OCI-LY3 (cell line): ENCODE data around the gene VWA7.

Experiments
- EZH2phosphoT487 ChIP-seq: fragments of 200-600 bp; shearing (Covaris generic); IDR thresholded peaks from 2 replicates; pipeline ENCODE4 v1.6.1; 2018; ENCODE audit warnings: antibody characterized with exemption, mixed run types, low read depth
- TF ChIP-seq, protein P1 (sequence below): fragments of 200-600, 300-600 bp; sonication (generic); IDR thresholded peaks from 2 replicates; pipeline ENCODE4 v1.5.1; 2014; ENCODE audit warnings: antibody characterized with exemption, low read length, low read depth

DNA sequence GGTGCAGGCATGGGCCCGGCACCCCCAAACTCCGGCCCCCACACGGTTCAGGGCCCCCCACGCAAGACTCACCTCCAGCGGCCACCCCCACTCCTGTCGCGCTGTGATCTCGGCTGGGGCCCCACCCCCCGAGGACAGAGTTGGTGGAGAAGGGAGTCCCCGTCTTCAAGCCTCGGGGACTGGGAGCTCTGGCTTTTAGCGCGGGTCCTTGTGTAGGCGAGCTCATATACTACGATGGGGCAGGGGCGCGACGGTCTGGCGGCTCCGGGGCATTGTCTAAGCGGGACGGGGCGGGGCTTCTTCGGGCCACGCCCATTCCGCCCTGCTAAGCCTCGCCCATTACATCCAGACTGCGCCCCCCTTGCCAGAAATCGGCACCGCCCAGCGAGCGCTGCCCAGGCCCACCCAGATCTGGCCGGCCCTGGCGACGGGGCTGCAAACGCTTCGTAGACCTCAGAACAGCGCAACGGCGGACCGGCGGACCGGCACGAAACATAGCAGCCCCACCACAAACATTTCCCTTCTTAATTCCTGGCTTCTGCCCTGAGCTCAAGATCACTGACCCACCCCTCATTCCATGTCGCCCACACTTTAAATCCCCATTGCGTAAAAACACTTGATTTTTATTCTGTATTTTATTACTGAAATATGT lies 47.0 kb downstream of the VWA7 start:
- TF ChIP-seq, protein P1, sequence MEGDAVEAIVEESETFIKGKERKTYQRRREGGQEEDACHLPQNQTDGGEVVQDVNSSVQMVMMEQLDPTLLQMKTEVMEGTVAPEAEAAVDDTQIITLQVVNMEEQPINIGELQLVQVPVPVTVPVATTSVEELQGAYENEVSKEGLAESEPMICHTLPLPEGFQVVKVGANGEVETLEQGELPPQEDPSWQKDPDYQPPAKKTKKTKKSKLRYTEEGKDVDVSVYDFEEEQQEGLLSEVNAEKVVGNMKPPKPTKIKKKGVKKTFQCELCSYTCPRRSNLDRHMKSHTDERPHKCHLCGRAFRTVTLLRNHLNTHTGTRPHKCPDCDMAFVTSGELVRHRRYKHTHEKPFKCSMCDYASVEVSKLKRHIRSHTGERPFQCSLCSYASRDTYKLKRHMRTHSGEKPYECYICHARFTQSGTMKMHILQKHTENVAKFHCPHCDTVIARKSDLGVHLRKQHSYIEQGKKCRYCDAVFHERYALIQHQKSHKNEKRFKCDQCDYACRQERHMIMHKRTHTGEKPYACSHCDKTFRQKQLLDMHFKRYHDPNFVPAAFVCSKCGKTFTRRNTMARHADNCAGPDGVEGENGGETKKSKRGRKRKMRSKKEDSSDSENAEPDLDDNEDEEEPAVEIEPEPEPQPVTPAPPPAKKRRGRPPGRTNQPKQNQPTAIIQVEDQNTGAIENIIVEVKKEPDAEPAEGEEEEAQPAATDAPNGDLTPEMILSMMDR = no peak
- no peak for TF ChIP-seq EZH2phosphoT487
